Stimulated activated CD8-positive, alpha-beta memory T cell treated with anti-CD3 and anti-CD28 coated beads, Interleukin-15, amount 100 ng/mL, for 4 hours (primary cell): ENCODE measurements around the gene GOSR1.
"Not testable (repeated sequence)": the region's sequence is repeated elsewhere in the genome, so short reads cannot be mapped to it uniquely, and the experiment has no call there.

Experiments
- DNase-seq, 2 donors: peaks; one replicate each; pipeline ENCODE4 v3.0.0-alpha.2; 2020; ENCODE audit warnings: low read depth in 2 of 2

The GOSR1 gene

GRCh38 chr17:30477083-30477773 lies at the start of gene GOSR1:
TSS of gene GOSR1 (plus strand) at chr17:30477408. CDS start at chr17:30477434, 26 bp downstream.
- DNase-seq: peak; percentile 78 to 84

GRCh38 chr17:30427611-30428010 lies 49.6 kb upstream of the GOSR1 start:
- DNase-seq: no peak

- DNase-seq: no peak
These were observed 48.1 kb upstream of the GOSR1 start for GRCh38 chr17:30429155-30429554.

GRCh38 chr17:30433514-30433913 lies 43.7 kb upstream of the GOSR1 start:
- DNase-seq: no peak

GRCh38 chr17:30436729-30437128 lies 40.5 kb upstream of the GOSR1 start:
- DNase-seq: no peak

- no peak for DNase-seq
These were observed 33.5 kb upstream of the GOSR1 start for GRCh38 chr17:30443721-30444120.

- DNase-seq: not testable (repeated sequence)
These were observed 30.6 kb upstream of the GOSR1 start for GRCh38 chr17:30446640-30447039.

GRCh38 chr17:30449480-30449879 lies 27.7 kb upstream of the GOSR1 start:
- DNase-seq: no peak

GRCh38 chr17:30450125-30451027 lies 26.8 kb upstream of the GOSR1 start:
- no peak for DNase-seq

GRCh38 chr17:30454635-30455034 lies 22.6 kb upstream of the GOSR1 start:
- no peak for DNase-seq

GRCh38 chr17:30458371-30458770 lies 18.8 kb upstream of the GOSR1 start:
- DNase-seq: no peak

GRCh38 chr17:30458797-30459413 lies 18.3 kb upstream of the GOSR1 start:
- not testable (repeated sequence) for DNase-seq

- no peak for DNase-seq
These were observed 8.7 kb upstream of the GOSR1 start for GRCh38 chr17:30468465-30468864.

- DNase-seq: no peak
These were observed 4.8 kb upstream of the GOSR1 start for GRCh38 chr17:30472238-30472890.

- no peak for DNase-seq
These were observed 2.0 kb upstream of the GOSR1 start for GRCh38 chr17:30475206-30475605.

- DNase-seq: no peak
These were observed 504 bp upstream of the GOSR1 start for GRCh38 chr17:30476726-30477082.

GRCh38 chr17:30477774-30478115 lies 537 bp downstream of the GOSR1 start:
- no peak for DNase-seq

GRCh38 chr17:30482555-30482954 lies 5.3 kb downstream of the GOSR1 start:
- no peak for DNase-seq

GRCh38 chr17:30483159-30483558 lies 6.0 kb downstream of the GOSR1 start:
- DNase-seq: no peak

- no peak for DNase-seq
These were observed 16.6 kb downstream of the GOSR1 start for GRCh38 chr17:30493780-30494179.

- DNase-seq: no peak
These were observed 18.4 kb downstream of the GOSR1 start for GRCh38 chr17:30495586-30495985.

GRCh38 chr17:30503558-30503957 lies 26.4 kb downstream of the GOSR1 start:
- DNase-seq: no peak
